K562 (cell line): ENCODE data around the gene ACAP3. TPM values are rescaled to one million over a fixed set of nuclear protein-coding genes. Genes with fewer than 3 reads are reported as not detected.
A peak's percentile ranks its signal among the peaks of the same experiment; 100 is the strongest.

Source experiments
- ATF7 ChIP-seq: fragments of 450-650 bp; IDR thresholded peaks from 2 replicates; pipeline ENCODE4 v1.7.1; 2014; ENCODE audit warnings: mild to moderate bottlenecking, moderate library complexity
- CHCHD3 ChIP-seq: fragments of 250-450 bp; sonication (Bioruptor Pico); IDR thresholded peaks from 2 replicates; pipeline ENCODE4 v2.1.2; 2022; ENCODE audit warnings: mild to moderate bottlenecking
- CREB1 ChIP-seq, 2 experiments: sonication (generic) in 1 of 2; formaldehyde crosslinking in 1 of 2; IDR thresholded peaks; 2 replicates each; pipeline versions ENCODE4 v1.6.1 to v1.8.0; 2012 to 2022; ENCODE audit warnings: inconsistent platforms in 1 of 2, mild to moderate bottlenecking in 1 of 2, missing genetic modification reagents in 1 of 2, moderate library complexity in 1 of 2
- CXXC5 ChIP-seq: fragments of 250-450 bp; sonication (Bioruptor Pico); IDR thresholded peaks from 2 replicates; pipeline ENCODE4 v1.8.0; 2022; ENCODE audit warnings: inconsistent platforms, mild to moderate bottlenecking, moderate library complexity
- EGR1 ChIP-seq: fragments of 450-650 bp; conservative IDR thresholded peaks from 2 replicates; pipeline ENCODE4 v1.6.1; 2017; ENCODE audit warnings: mild to moderate bottlenecking
- HDAC2 ChIP-seq: fragments of 450-650 bp; IDR thresholded peaks from 2 replicates; pipeline ENCODE4 v1.6.1; 2016; ENCODE audit warnings: mild to moderate bottlenecking
- HMGN3 ChIP-seq: IDR thresholded peaks from 2 replicates; pipeline ENCODE4 v1.6.1; 2011; ENCODE audit warnings: borderline replicate concordance, low read depth, mild to moderate bottlenecking, mixed read lengths, low read length; ENCODE audit not compliant: insufficient read length; ENCODE audit errors: extremely low read depth
- MBD2 ChIP-seq: sonication (generic); IDR thresholded peaks from 2 replicates; pipeline ENCODE4 v1.6.1; 2016; ENCODE audit warnings: low read depth, borderline replicate concordance
- NRF1 ChIP-seq, 2 experiments: fragments of 450-650 bp; IDR thresholded peaks in 1 of 2; conservative IDR thresholded peaks in 1 of 2; 2 replicates each; pipeline ENCODE4 v1.6.1; 2014; ENCODE audit warnings: mild to moderate bottlenecking in 2 of 2
- PCBP1 ChIP-seq: fragments of 200-400 bp; formaldehyde crosslinking; IDR thresholded peaks from 2 replicates; pipeline ENCODE4 v1.6.1; 2018; ENCODE audit warnings: mild to moderate bottlenecking, low read depth, low read length; ENCODE audit not compliant: poor library complexity, severe bottlenecking
- POLR2G ChIP-seq: fragments of 200-400 bp; formaldehyde crosslinking; IDR thresholded peaks from 2 replicates; pipeline ENCODE4 v1.6.1; 2017; ENCODE audit warnings: low read depth, mild to moderate bottlenecking, antibody characterized with exemption, low read length, moderate library complexity
- RB1 ChIP-seq: fragments of 450-650 bp; IDR thresholded peaks from 2 replicates; pipeline ENCODE4 v1.6.1; 2017; ENCODE audit warnings: low read depth, mild to moderate bottlenecking
- SAFB ChIP-seq: fragments of 200-400 bp; formaldehyde crosslinking; IDR thresholded peaks from 2 replicates; pipeline ENCODE4 v1.6.1; 2017; ENCODE audit warnings: low read depth, low read length, borderline replicate concordance
- SMAD4 ChIP-seq: fragments of 250-450 bp; sonication (Bioruptor Pico); conservative IDR thresholded peaks from 2 replicates; pipeline ENCODE4 v1.8.0; 2021; ENCODE audit warnings: inconsistent platforms, mild to moderate bottlenecking, moderate library complexity
- SMARCA4 ChIP-seq: fragments of 450-650 bp; IDR thresholded peaks from 2 replicates; pipeline ENCODE4 v1.6.1; 2016
- SP2 ChIP-seq: IDR thresholded peaks from 2 replicates; pipeline ENCODE4 v1.6.1; 2011; ENCODE audit warnings: mild to moderate bottlenecking, low read depth, low read length, moderate library complexity; ENCODE audit not compliant: poor library complexity, severe bottlenecking; ENCODE audit errors: extremely low read depth
- TBP ChIP-seq: optimal IDR thresholded peaks from 2 replicates; pipeline ENCODE3; 2011; ENCODE audit warnings: low read depth, low read length, improper control_type of control experiment
- ZKSCAN3 ChIP-seq: fragments of 250-450 bp; sonication (Bioruptor Pico); IDR thresholded peaks from 2 replicates; pipeline ENCODE4 v1.4.0; 2020
- polyA plus RNA-seq, 8 experiments: library from polyadenylated mRNA; depleted of rRNA in 4 of 8; stranded (reverse) in 5 of 8; unstranded in 3 of 8; fragments of >200 nt; fragmentation: Nextera tagmentation in 2 of 8; fragmentation: Illumina TruSeq in 1 of 8; extraction: Ambion mirVana in 2 of 8; extraction: Trizol in 1 of 8; gene quantifications; 2 replicates each; pipeline versions ENCODE4 v1.2.1 to v1.2.3, GENCODE V29; 2011 to 2014; ENCODE audit warnings: inconsistent platforms in 1 of 8, missing spikeins in 1 of 8
- total RNA-seq, 7 experiments: library from RNA; depleted of rRNA in 6 of 7; stranded (reverse); fragments of >200 nt in 6 of 7; fragmentation: Illumina TruSeq in 2 of 7; extraction: Trizol in 2 of 7; gene quantifications; 2 replicates each; pipeline versions ENCODE4 v1.2.1 to v1.2.3, GENCODE V29; 2011 to 2021; ENCODE audit warnings: low replicate concordance in 1 of 7
- TF ChIP-seq, protein P1 (sequence below): fragments of 200-800 bp; sonication (Bioruptor generic); IDR thresholded peaks from 2 replicates; pipeline ENCODE4 v1.6.1; 2017; ENCODE audit warnings: missing genetic modification characterization, missing compliant biosample characterization
- TF ChIP-seq, protein P2 (sequence below): IDR thresholded peaks from 3 replicates; pipeline ENCODE4 v1.6.1; 2011; ENCODE audit warnings: borderline replicate concordance, mild to moderate bottlenecking, moderate library complexity; ENCODE audit not compliant: insufficient read length; ENCODE audit errors: extremely low read depth
- TF ChIP-seq, protein P3 (sequence below): fragments of 250-450 bp; sonication (Bioruptor Pico); IDR thresholded peaks from 2 replicates; pipeline ENCODE4 v1.9.0; 2021; ENCODE audit warnings: mild to moderate bottlenecking, inconsistent platforms

The ACAP3 gene
- total and polyA plus RNA-seq, 9 of the 15 experiments (the other 6 are each of a cell fraction or from before 2014, with no cell fraction given) = 0.01 to 49.0 (median 12.0) TPM

DNA sequence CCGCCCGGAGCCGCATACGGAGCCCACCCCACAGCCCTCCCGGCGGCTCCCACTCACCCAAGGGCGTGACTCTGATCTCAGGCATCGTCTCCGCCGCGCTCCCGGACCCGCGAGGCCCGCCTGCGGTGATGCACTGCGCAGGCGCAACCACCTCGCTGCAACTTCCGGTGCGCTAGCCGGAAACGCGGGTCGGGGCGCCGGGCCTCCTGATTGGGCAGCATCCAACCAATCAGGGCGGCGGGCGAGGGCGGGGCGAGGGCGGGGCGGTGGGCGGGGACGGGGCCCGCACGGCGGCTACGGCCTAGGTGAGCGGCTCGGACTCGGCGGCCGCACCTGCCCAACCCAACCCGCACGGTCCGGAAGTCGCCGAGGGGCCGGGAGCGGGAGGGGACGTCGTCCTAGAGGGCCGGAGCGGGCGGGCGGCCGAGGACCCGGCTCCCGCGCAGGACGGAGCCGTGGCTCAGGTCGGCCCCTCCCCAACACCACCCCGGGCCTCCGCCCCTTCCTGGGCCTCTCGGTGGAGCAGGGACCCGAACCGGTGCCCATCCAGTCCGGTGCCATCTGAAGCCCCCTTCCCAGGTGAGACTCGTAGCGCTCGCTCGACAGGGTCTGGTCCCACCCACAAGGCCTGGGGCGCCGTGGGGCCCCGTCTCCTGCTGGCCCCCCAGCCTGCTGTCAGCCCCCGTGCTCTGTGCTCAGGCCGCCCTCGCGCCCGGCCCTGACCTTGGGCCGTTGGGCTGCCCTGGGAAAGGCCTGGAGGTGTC, 17.0 kb upstream of the ACAP3 start, which contains the start of the genes CPTP and INTS11 (continued):
- TF ChIP-seq, protein P1, sequence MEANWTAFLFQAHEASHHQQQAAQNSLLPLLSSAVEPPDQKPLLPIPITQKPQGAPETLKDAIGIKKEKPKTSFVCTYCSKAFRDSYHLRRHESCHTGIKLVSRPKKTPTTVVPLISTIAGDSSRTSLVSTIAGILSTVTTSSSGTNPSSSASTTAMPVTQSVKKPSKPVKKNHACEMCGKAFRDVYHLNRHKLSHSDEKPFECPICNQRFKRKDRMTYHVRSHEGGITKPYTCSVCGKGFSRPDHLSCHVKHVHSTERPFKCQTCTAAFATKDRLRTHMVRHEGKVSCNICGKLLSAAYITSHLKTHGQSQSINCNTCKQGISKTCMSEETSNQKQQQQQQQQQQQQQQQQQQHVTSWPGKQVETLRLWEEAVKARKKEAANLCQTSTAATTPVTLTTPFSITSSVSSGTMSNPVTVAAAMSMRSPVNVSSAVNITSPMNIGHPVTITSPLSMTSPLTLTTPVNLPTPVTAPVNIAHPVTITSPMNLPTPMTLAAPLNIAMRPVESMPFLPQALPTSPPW = peak; percentile 91
- TF ChIP-seq EGR1 = peak; percentile 39; the same call in 1 of the 2 replicates
- TF ChIP-seq POLR2G = peak; percentile 89
- TF ChIP-seq PCBP1 = peak; percentile 62
- TF ChIP-seq CREB1 (IDR thresholded peaks at IDR 0.05) = no peak
- TF ChIP-seq CREB1 (CRISPR knock-in tag; IDR thresholded peaks at IDR 0.05) = peak; percentile 52; the same call in 1 of the 2 replicates
- TF ChIP-seq HDAC2 = no peak
- TF ChIP-seq TBP = peak; percentile 54
- TF ChIP-seq ZKSCAN3 (CRISPR knock-in tag) = no peak
- TF ChIP-seq, protein P2, sequence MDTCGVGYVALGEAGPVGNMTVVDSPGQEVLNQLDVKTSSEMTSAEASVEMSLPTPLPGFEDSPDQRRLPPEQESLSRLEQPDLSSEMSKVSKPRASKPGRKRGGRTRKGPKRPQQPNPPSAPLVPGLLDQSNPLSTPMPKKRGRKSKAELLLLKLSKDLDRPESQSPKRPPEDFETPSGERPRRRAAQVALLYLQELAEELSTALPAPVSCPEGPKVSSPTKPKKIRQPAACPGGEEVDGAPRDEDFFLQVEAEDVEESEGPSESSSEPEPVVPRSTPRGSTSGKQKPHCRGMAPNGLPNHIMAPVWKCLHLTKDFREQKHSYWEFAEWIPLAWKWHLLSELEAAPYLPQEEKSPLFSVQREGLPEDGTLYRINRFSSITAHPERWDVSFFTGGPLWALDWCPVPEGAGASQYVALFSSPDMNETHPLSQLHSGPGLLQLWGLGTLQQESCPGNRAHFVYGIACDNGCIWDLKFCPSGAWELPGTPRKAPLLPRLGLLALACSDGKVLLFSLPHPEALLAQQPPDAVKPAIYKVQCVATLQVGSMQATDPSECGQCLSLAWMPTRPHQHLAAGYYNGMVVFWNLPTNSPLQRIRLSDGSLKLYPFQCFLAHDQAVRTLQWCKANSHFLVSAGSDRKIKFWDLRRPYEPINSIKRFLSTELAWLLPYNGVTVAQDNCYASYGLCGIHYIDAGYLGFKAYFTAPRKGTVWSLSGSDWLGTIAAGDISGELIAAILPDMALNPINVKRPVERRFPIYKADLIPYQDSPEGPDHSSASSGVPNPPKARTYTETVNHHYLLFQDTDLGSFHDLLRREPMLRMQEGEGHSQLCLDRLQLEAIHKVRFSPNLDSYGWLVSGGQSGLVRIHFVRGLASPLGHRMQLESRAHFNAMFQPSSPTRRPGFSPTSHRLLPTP = no peak
- TF ChIP-seq SAFB = peak; percentile 58; the same call in 1 of the 2 replicates
- peak; percentile 73 for TF ChIP-seq CXXC5
- TF ChIP-seq, protein P3, sequence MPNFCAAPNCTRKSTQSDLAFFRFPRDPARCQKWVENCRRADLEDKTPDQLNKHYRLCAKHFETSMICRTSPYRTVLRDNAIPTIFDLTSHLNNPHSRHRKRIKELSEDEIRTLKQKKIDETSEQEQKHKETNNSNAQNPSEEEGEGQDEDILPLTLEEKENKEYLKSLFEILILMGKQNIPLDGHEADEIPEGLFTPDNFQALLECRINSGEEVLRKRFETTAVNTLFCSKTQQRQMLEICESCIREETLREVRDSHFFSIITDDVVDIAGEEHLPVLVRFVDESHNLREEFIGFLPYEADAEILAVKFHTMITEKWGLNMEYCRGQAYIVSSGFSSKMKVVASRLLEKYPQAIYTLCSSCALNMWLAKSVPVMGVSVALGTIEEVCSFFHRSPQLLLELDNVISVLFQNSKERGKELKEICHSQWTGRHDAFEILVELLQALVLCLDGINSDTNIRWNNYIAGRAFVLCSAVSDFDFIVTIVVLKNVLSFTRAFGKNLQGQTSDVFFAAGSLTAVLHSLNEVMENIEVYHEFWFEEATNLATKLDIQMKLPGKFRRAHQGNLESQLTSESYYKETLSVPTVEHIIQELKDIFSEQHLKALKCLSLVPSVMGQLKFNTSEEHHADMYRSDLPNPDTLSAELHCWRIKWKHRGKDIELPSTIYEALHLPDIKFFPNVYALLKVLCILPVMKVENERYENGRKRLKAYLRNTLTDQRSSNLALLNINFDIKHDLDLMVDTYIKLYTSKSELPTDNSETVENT (CRISPR knock-in tag) = peak; percentile 54; the same call in 1 of the 2 replicates
- TF ChIP-seq ATF7 = peak; percentile 24; the same call in 1 of the 2 replicates
- TF ChIP-seq CHCHD3 (CRISPR knock-in tag) = no peak
- TF ChIP-seq HMGN3 = peak; percentile 52
- TF ChIP-seq SP2 = peak; percentile 39
- TF ChIP-seq RB1 = peak; percentile 75
- TF ChIP-seq MBD2 = peak; percentile 71; the same call in 1 of the 2 replicates
- TF ChIP-seq NRF1 (conservative IDR thresholded peaks at IDR 0.05 in 1 of 2, IDR thresholded peaks at IDR 0.05 in 1 of 2) = peak; percentile 95 to 96
- no peak for TF ChIP-seq SMARCA4
- 0 out of 2 replicates have a peak, but pooled peaks have one; percentile 15 for TF ChIP-seq SMAD4
